CD4-positive, alpha-beta T cell treated with Interleukin-12 subunit alpha and Interleukin-12 subunit beta, for 1 hour (primary cell): Measurements from ENCODE around the gene SMYD1.

Source experiments
- DNase-seq: peaks from one replicate; pipeline ENCODE4 v3.0.0-alpha.2; 2020

Gene SMYD1

DNA sequence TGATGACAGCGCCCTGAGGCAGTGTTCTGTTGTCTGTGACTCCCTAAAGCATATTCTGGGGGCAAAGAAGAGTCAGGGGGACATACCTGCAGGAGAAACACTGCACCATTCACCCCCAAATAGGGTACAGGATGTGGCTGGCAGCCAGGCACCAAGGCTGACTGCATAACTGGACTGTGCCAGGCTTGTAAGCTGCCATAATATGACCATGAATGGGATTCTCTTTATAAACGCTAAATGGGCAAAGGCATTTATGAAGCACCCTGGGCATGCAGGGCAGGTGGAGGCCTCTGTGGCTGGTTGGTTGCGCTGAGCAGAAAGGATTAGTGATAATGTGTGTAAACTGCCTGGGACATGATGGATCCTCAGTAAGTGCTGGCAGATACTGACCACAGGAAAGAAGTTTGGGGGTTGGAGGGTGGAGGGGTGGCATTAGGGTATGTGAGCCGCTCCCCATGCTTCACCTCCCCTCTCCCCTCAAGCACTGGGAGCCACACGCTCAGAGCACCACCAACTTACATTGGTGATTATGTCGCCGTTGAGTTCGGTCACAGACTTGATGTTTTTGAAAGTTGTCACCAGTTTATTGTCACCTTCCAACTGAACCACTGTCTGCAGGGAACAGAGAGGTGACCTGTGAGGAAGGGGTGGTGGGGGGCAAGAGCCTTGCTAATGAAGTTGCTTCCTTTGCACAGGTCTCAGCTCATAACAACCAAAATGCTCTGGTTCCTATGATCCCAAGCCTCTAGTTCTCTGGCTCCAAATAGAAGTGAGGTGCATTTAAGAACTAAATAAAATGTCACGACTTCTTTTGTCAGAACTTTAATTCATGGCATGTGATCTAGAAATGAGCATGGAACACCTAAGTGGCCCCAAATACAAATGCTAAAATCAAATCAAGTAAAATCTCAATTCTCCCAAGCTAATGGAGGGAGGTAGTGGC lies 56.6 kb downstream of the SMYD1 start:
- DNase-seq: no peak

DNA sequence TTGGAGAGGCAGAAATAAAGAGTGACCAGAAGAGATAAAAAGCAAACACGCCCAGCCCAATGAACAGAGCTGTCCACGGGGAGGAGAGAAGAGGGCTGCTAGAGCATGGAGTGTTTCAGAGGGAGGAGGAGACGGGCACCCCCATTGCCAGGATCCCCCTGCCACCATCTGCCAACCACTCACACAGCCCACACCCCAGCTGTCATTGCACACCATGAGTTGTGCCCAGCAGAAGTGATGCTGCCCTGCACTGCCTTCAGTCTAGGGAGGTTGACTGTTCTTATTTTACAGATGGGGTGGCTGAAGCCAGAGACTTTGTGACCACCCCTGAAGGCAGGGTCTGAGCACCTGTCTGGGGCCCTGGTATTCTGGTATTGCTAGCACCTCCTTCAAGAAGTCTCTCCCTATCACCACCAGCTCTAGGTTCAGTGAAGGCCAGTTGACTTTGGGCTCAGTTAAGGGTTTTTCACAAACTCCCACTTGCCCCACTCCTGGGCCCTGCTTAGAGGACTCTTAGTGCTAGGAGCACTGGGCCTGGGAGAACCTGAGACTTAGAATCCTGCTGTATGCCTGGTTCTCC lies 57.8 kb downstream of the SMYD1 start:
- no peak for DNase-seq

DNA sequence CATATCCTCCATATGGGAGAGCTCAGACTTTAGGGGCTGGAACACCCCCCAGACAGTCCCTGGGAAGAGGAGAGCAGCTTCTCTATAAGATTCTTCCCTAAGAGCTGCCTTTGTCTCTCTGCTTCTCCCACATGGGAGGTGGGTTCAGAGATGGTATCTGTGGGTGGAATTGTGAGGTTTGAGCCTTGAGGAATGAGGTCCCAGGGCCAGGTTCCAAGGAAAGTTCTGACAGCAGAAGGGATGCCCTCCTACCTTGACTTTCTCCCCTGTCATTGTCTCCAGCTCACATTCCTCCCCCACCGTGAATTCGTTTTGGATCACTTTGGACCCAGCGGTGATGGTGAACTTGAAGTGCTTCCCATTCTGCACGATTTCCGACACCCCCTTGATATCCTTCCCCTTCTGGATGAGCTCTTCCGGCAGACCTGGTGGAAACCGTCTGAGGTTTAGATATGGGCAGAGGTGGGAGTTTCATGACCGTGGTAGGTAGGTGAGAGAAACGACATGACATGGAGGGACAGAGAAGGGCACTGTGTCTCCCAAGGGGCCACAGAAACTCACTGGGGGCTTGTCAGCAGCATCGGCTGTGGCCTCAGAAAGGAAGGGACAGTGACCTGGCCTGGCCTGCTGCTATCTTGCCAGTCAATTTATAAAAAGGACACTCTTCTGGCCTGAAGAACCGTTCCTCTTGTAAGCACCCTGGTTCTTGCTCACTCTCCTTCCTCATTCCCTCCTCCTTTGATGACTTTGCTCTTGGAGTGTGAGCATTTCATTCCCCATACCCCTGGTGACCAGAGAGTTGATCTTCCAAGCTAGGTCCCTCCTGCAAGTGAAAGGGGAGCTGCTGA lies 58.5 kb downstream of the SMYD1 start:
- no peak for DNase-seq

DNA sequence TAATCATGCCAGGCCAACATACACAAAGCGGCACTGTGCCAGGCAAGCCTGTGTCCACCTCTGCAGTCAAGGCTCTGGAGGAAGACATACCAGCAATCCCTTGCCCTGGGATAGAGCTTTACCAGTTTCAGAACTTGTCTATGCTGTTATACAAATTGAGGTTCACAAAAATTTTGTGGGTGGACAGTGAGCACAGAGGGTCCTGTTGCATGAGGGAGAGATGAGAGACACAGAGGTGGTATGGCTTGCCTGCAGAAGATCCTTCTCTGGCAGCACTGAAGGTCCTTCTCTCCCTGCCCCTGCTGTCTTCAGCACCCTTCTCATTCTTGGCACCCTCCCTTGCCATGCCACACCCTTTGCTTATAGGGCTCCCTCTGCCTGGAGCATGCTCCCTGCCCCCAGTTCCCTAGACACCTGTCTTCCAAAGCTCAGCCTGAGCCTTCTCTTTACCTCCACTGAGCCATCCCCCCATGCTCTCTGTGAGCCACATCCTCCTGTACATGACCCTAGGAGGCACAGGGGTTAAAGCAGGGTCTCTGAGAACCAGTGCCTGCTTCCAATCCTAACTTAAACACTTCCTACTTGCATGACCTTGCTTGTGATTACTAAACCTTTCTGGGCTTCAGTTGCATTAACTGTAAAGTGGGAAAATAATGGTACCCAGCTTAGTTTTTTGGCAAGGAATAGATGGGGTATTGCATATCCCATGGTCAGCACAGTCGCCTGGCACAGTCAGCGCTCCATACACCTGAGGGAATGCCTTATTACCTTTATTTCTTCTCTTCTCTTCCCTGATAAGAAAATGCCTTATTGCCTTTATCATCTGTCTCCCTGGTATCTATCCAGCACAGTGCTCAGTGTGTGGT lies 59.4 kb downstream of the SMYD1 start:
- DNase-seq: no peak

DNA sequence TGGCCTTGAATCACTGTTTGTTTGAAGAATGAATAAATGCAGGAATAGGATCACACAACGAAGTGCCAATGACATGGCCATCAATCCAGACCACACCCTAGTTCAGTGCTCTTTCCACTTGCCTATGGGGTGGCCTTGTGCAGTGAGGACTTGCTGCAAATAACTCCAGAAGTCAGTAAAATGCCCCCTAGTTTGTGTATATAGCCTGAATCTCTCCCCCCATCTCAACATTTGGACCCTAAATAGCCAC lies 59.9 kb downstream of the SMYD1 start:
- no peak for DNase-seq

DNA sequence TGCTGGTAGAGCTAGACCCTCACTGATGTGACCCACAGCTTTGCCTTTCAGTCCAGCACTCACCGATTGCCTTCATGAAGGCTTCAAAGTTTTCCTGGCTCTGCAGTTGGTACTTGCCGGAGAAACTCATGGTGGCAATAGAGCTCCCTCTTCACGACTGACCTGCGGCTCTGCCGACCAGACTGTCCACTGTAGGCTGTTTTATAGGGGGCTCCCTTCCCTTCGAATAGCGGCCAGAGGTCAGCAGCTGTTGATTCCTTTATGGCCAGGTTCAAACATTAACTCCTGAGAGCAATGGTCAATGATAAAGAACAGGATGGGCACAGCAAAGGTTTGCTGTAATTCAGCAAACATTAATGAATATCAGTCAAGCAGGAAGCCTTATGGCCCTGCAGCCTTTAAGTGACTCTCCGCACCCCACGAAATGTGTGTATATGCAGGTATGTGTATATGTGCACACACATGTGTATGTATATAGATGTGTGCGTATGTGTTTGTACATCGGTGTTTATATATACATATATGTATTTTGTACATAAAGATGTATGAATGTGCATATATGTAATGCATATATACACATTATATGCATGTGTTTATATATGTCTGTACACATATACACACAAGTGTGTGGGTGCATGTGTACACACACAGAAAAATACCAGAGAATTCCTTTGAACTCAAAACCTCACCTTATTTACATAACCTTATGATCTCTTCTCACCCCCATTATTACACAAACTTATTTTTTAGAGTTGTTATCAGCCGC lies 60.4 kb downstream of the SMYD1 start, which contains the start of gene FABP1:
FABP1 (minus strand) TSS at position 175 of the 766 bp plus-strand sequence; CDS start at position 130, 45 bp downstream.
- DNase-seq: no peak

DNA sequence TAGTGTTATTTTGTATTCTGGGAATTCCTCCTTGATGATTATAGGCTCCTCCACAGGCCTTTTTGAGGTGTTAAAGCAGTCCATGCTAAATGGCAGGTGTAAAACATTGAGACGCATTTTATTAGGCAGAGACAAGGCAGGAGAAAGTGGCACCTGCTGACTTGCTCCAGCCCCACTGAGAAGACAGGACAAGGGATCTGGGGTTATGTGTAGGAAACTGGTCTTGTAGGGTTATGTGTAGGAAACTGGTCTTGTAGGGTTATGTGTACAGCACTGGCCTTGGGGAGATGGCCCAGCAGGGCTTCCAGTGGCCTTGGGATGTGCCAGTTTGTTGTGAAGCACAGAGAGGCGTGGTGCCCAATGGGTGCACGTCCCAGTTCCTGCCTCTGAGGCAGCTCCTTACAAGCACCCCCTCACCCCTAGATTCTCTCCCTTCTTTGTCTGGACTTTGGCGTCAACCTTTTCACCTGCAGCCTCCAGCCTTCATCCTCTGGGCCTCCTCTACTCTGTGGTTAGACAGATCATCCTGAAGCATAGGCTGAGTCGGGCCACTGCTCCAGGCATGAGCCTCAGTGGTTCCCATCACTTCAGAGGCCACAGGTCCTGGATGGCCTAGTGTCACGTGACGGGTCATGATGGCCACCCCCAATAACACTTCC lies 61.2 kb downstream of the SMYD1 start:
- no peak for DNase-seq

DNA sequence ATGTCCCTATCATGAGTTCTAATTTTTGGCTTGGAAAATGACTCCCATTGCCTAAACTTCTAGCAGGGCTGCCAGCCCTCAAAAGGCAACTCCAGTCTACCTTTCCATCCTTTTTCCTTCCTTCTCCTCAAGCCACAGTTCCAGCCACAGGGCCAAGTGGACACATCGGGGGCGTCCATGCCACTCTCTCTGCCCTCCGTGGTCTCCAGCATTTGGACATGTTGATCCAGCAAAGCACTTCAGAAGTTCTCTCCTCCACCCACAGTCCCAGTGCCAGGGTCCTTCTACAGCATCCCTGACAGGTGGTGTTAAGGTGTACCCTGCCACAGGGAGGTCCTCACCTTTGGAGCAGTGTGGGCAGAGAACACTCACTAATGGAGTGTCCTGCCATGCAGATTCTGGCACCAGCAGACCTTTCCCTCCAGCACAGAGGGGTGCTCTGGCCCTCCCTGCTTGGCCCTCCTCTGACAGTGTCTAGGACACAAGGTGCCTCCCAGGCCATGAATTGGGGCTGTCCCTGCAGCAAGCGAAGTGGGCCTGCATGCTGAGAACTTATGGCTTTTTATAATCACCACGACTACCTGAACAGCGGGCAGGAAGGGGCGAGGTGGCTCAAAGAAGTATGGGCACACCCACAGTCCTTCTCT lies 61.8 kb downstream of the SMYD1 start:
- DNase-seq: no peak

DNA sequence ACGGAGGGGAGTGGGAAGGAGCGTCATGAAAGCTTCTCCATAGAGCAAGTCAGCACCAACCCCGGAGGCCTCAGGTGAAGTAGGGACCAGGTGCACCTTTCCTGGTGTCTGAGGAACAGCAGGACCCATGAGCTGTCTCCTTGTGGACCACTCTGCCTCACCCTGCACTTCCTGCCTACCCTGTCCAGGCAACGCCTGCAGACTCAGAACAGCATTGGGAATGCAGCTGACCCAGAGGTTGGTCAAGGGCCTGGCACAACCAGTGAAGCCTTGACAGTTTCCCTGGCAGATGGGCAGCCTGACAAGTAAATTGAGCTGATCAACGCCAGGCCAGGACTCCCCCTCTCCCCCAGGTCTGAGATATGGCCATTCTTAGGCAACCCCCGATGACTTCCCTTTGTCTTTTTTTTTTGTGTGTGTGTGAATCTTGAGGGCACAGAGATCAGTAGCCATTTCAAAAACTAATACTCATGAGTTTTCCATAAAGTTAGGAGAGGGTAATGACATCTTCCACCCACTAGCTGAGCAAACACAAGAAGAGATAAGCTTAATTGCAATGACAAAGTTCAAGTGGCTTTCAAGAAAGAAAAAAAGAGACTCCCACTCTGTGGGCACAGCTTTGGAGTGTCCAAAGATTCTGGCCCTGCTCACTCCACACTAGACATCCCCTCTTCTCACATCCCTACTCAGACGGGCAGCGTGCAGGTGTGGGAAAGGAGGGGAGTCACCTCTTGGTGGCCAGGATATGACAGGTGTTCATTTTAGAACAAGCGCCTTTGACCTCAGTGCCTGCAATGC lies 63.8 kb downstream of the SMYD1 start:
- DNase-seq: no peak

DNA sequence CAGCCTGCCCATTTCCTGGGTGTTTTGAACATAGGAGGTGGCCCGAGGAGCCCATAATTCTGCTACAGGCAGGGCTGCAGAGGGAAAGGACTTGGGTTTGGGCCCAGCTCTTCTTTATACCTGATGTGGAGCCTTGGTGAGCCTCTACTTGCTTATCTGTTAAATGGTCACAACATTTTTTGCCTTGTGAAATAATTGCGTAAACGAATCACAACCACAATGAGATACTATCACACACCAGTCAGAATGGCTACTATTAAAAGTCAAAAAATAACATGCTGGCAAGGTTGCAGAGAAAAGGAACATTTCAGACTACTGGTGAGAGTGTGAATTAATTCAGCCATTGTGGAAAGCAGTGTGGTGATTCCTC lies 64.4 kb downstream of the SMYD1 start:
- DNase-seq: no peak

DNA sequence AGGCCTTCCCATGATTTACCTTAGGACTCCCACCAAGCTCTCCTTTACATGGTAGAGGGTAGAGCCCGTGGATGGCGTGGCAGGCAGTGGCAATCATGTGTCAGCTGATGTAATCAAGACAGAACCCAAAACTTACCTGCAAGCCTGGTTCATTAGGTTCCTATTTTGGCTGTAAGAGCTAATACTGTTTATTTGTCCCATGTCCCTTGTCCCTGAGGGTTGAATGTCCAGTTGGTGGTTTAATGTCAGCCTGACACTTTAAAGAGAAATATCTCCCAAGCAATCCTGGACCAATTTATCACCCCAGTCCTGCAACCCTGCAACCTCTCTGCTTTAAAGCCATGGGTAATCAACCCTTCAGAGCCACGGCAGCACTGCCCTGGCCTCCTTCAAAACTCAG lies 66.2 kb downstream of the SMYD1 start:
- no peak for DNase-seq

DNA sequence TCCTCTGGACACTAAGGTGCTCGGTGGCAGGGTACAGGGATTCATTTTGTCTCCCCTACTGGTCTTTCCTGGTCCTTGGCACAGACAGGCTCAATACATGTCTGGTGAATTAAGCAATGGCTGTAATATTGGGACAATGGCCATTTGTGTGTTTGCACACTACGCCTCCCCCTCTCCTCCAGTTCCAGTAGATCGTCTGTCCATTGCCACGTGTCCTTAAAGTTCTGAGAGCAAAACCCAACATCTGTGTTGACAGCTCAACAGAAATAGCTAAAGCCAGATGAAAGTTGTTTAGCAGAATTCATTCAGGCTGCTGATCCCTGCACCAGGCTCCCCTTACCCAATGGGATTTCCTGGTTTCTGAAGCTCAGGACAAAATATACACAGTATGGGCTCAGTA lies 69.2 kb downstream of the SMYD1 start:
- DNase-seq: no peak

DNA sequence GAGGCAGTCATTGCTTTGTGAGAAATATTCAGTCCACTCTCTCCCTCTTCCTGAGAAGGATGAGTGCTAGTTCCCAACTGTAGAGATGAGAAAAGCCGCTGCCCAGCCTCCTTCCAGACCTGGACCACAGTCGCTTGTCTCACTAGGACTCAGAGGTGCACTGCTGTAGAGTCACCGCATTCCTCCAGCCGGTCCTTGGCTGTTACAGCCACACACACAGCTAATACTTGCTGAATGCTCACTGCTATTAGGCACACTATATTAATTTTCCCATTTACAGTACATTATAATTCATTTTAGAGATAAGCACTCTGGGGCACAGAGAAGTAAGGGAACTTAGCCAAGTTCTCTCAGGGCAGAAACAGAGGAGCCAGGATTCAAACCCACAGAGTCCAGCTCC lies 70.2 kb downstream of the SMYD1 start:
- DNase-seq: no peak

DNA sequence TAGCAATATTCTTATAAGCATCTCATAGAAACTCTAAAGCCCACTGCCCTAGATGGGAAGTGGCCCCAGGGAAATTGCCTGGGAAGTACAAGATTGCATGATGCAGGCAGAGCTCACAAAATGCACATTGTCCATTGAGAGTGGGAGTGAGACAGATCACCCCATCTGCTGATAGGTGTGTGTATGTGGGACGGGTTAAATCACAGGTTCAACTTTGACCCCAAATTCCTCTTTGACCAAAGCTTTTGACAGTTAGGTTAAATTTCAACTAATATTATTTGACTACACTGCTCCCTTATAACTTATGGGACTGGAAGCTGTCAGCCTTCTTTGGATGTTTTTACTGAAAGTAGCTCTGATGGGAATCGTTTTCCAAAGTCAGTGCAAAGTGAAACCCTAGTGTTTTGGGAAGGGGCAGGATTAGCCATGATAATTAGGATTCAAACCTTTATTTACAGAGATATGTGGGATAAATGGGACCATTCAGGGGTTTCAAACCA lies 71.6 kb downstream of the SMYD1 start:
- DNase-seq: no peak

DNA sequence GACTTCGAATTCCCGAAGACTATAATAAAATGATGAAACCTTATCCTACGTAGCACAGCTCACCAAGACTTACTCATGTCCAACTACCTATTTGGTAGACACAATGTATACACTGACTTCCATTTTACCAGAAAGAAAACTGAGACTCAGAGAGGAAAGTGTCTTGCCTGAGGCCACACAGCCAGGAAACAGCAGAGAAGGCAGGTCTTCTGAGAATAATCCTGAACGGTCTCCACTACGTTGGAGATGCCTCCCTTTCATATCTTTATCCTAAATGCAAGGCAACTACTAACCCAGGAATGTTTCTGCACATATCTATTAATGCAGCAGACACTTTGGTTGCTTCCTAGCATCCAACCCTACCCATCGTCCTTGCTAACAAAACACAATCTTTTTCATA lies 72.2 kb downstream of the SMYD1 start:
- DNase-seq: no peak

DNA sequence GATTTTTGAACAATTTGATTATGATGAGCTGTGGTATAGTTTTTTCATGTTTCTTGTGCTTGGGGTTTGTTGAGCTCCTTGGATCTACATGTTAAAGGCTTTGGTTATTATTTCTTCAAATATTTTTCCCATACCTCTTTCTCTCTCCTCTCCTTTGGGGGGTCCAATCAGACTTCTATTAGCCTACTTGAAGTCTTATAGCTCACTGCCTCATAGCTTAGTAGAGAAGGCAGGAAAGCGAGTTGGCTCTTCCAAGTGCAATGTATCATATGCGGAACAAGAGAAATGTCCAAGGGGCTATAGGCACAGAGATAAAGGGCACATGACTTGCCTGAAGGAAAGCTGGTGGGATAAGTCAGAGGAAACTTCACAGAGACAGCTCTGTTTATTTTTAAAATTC lies 74.3 kb downstream of the SMYD1 start:
- DNase-seq: no peak

DNA sequence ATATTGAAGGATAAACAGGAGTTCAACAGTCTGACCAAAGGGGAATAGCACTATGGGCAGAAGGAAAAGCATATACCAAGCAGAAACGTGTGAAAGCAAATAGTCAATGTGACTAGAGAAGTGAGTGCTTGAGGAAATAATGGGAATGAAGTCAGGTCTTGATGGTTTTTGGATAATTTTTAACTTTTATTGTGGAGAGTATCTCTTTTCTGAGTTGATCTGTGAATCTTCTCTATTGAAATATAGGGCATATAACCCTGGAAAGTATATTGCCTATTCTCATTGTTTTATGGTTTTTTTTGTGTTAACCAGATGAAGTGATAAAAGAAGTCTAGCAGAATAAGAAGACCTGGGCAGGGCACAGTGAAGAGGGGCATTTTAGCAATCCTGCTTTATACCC lies 76.6 kb downstream of the SMYD1 start:
- no peak for DNase-seq

DNA sequence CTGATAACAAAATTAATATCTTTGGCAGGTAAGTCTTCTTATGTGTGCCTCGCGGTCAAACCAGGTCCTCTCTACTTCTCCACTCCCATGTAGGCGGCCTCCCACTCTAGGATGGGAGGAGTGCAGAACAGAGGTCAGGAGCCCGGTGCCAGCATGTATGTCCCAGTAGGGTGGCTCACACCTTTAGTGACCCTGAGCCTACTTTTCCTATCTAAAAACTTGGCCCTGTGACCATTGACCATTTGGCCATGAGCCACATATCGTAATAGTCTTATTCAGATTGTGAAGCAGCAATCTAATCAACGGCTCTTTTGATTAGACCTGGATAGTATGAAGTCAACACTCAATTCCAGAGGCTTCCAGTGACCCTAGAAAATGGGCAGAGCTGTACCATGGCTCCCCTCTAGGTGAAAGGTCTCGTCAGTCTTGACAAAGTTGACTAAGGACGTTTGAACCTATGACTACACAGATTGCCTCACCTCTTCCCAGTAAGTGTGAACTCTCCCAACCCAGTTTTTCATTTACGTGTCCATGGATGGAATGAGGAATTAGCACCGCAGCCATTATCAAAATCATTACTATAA lies 77.4 kb downstream of the SMYD1 start:
- no peak for DNase-seq

DNA sequence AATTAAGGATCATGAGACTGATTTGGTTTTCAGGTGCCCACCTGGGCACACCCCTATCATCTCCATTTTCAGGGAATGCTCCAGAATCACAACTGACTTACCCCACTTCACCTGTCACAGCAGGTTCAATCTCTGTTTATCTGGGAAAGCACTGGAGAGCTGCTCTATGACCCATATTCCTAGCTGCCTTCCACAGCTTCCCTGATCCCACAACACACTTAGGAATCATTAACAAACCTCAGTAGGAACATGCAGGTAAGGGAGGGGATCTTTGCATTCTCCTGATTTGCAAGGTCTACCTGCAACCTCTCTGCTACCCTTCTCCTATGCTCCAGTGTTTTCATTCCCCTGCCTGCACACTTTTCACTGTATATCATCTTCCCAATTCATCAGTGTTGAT lies 79.0 kb downstream of the SMYD1 start:
- no peak for DNase-seq

DNA sequence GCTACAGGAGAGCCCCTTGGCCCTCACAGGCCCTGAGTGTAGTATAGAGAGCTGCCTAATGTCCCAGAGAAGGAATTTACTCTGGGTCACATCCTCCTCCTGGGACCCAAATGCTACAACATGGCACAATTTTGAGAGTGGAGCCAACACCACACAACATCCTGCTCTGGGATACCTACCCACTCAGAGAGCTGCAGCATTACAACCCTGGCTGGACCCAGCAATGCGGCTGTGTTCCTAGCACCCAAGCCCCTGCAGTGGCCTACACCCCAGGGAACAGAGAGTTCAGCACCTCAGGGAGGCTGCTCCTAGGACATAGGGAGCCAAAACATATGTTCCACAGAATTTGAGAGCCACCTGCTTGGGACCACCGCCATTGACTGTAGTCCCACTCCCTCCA lies 79.5 kb downstream of the SMYD1 start:
- no peak for DNase-seq
